GM18907 (cell line): ENCODE results near the gene CLPSL1.
"Not testable (repeated sequence)": the region's sequence is repeated elsewhere in the genome, so short reads cannot be mapped to it uniquely, and the experiment has no call there.

Experiments used
- ATAC-seq: cut with Tn5 transposase; IDR thresholded peaks from one replicate; pipeline ENCODE4 v1.9.1; 2021; ENCODE audit warnings: mild to moderate bottlenecking, moderate library complexity; ENCODE audit not compliant: unreplicated experiment

The CLPSL1 gene

GRCh38 chr6:35780719-35781118 lies at the start of gene CLPSL1:
CLPSL1 (plus strand) TSS chr6:35781019; CDS start chr6:35781111, 92 bp downstream.
- ATAC-seq = no peak

- ATAC-seq = peak; percentile 52
These were observed 49.4 kb upstream of the CLPSL1 start for GRCh38 chr6:35731414-35731735.

GRCh38 chr6:35731736-35732532 lies 48.9 kb upstream of the CLPSL1 start:
- peak; percentile 48 for ATAC-seq

GRCh38 chr6:35733633-35734032 lies 47.2 kb upstream of the CLPSL1 start:
- ATAC-seq = no peak

GRCh38 chr6:35734319-35734718 lies 46.5 kb upstream of the CLPSL1 start:
- not testable (repeated sequence) for ATAC-seq

- no peak for ATAC-seq
These were observed 45.4 kb upstream of the CLPSL1 start for GRCh38 chr6:35735452-35735851.

- no peak for ATAC-seq
These were observed 44.4 kb upstream of the CLPSL1 start for GRCh38 chr6:35736253-35736894.

GRCh38 chr6:35736982-35737412 lies 43.8 kb upstream of the CLPSL1 start, which contains the start of gene ARMC12:
ARMC12 (plus strand) TSS chr6:35737032; CDS start chr6:35737109, 77 bp downstream.
- ATAC-seq = no peak

- no peak for ATAC-seq
These were observed 43.2 kb upstream of the CLPSL1 start for GRCh38 chr6:35737413-35738211.

- ATAC-seq = no peak
These were observed 40.9 kb upstream of the CLPSL1 start for GRCh38 chr6:35739645-35740524.

GRCh38 chr6:35742842-35743241 lies 38.0 kb upstream of the CLPSL1 start:
- ATAC-seq = no peak

- ATAC-seq = no peak
These were observed 35.3 kb upstream of the CLPSL1 start for GRCh38 chr6:35745509-35745908.

GRCh38 chr6:35746516-35746915 lies 34.3 kb upstream of the CLPSL1 start:
- no peak for ATAC-seq

- ATAC-seq = no peak
These were observed 32.9 kb upstream of the CLPSL1 start for GRCh38 chr6:35747877-35748276.

- no peak for ATAC-seq
These were observed 30.3 kb upstream of the CLPSL1 start for GRCh38 chr6:35750557-35750956.

GRCh38 chr6:35751594-35751993 lies 29.2 kb upstream of the CLPSL1 start:
- ATAC-seq = no peak

GRCh38 chr6:35752330-35752729 lies 28.5 kb upstream of the CLPSL1 start:
- no peak for ATAC-seq

- ATAC-seq = no peak
These were observed 26.2 kb upstream of the CLPSL1 start for GRCh38 chr6:35754452-35755277.

- ATAC-seq = no peak
These were observed 25.4 kb upstream of the CLPSL1 start for GRCh38 chr6:35755278-35755924.
